Ascending aorta (tissue), 2 donors: Measurements from ENCODE around the gene CCDC134. TPM values are rescaled to one million over a fixed set of nuclear protein-coding genes. Genes with fewer than 3 reads are reported as not detected.

Experiments used
- DNase-seq, 2 donors: peaks; one replicate each; pipeline ENCODE4 v3.0.0-alpha.2; 2019; ENCODE audit warnings: low spot score in 2 of 2
- H3K27ac ChIP-seq, 2 donors: fragments of 200-600 bp; sonication (generic); one replicate each; pipeline ENCODE4 v1.5.1; 2016 to 2017; ENCODE audit warnings: mild to moderate bottlenecking in 1 of 2
- H3K27me3 ChIP-seq: fragments of 200-600 bp; sonication (generic); one replicate; pipeline ENCODE4 v1.5.1; 2017
- H3K36me3 ChIP-seq, 2 donors: fragments of 200-600 bp; sonication (generic); one replicate each; pipeline ENCODE4 v1.5.1; 2016
- H3K4me1 ChIP-seq, 2 donors: fragments of 200-600 bp; sonication (generic); one replicate each; pipeline ENCODE4 v1.5.1; 2016 to 2017; ENCODE audit warnings: mild to moderate bottlenecking in 1 of 2
- H3K4me3 ChIP-seq, 2 donors: fragments of 200-600 bp; sonication (generic); one replicate each; pipeline ENCODE4 v1.5.1; 2016 to 2017; ENCODE audit warnings: mild to moderate bottlenecking in 1 of 2
- H3K9me3 ChIP-seq, 2 donors: fragments of 200-600 bp; sonication (generic); one replicate each; pipeline ENCODE4 v1.5.1; 2016
- CTCF ChIP-seq, 3 experiments: fragments of 200-600 bp in 2 of 3; fragments of 450-650 bp in 1 of 3; sonication (generic) in 2 of 3; IDR thresholded peaks; one replicate each; pipeline ENCODE4 v1.5.1; 2016 to 2019; ENCODE audit warnings: antibody characterized with exemption in 3 of 3, mild to moderate bottlenecking in 1 of 3, moderate library complexity in 1 of 3
- intact Hi-C: fragments of 100-400 bp; cut with DNase I; formaldehyde crosslinking; loops from one replicate; pipeline ENCODE4 v1.15.1; 2023
- total RNA-seq: library from RNA; depleted of rRNA; stranded (reverse); fragments of >200 nt; gene quantifications from one replicate; pipeline ENCODE4 v1.1.0, GENCODE V29; 2016

Gene CCDC134
- total RNA-seq, 1 donor from 2014 or later = 6.4 TPM

DNA sequence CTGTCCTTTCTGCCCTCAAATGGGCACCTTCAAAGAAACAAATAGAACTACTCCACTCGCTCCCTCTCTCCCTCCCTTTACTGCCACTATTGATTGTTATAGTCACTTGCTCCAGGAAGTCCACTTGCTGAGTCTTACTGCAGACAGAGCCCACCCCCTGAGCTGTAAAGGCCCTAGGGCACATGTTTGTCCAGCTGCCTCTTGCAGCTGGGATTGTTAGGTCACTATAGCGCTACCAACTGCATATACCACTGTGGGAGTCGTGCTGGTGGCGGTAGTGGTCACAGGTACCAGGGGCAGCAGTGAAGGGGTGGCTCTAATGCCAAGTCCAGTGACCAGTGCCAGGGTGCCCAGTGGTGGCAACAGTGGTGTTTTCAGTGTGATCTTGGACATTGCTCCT lies 28.0 kb downstream of the CCDC134 start:
- no peak for TF ChIP-seq CTCF (IDR thresholded peaks at IDR 0.05)
- no peak overlapping the region for H3K4me3 ChIP-seq
- H3K9me3 ChIP-seq = no peaks in the 10 kb centered on the region
- intact Hi-C loops = no loop called here
- no peak overlapping the region for H3K27ac ChIP-seq
- H3K4me1 ChIP-seq = no peaks in the 10 kb centered on the region
- no peaks in the 10 kb centered on the region for H3K36me3 ChIP-seq
- no peak for DNase-seq
- no peaks in the 10 kb centered on the region for H3K27me3 ChIP-seq

DNA sequence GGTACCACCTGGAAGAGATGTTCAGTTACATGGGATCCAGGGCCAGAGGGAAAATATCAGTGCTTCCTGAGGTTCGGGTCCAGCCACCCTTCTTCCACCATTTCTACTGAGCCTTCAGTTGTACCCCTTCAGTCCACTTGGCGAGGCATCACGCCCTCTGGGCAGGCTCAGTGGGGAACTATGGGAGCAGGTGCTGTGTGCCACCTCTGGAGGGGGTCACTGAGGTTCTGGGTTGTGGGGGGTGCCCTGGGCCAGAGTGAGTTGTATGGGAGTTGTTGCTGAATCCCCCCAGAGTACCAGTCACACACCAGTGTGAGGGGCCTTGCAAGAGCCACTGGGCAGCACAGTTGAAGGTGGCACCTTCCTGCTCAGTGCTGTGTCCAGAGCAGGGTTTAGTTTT lies 29.7 kb downstream of the CCDC134 start:
- intact Hi-C loops = no loop called here

DNA sequence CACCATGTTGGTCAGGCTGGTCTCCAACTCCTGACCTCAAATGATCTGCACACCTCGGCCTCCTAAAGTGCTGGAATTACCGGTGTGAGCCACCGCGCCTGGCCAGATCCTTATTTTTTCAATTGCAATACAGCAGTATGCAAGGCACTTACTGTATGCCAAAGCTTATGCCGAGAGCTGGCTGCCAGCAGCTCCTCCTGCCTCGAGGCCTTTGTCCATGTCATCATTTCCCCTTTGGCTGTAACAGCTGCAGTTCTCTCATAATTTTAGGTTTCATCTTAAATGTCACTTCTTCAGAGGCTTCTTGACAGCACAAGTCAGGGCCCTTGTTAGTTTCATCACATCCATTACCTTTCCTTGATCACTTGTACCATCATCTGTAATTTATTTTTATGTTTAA lies 30.9 kb downstream of the CCDC134 start:
- no peaks in the 10 kb centered on the region for H3K9me3 ChIP-seq
- H3K36me3 ChIP-seq = peaks cover 0 to 4% of the 10 kb centered on the region in 2 donors
- peak overlapping the region in 1 of 2 donors; percentile 92 for H3K27ac ChIP-seq
- DNase-seq = no peak
- peaks cover 0 to 5% of the 10 kb centered on the region in 2 donors for H3K4me1 ChIP-seq
- no peaks in the 10 kb centered on the region for H3K27me3 ChIP-seq
- intact Hi-C loops = no loop called here
- no peak overlapping the region for H3K4me3 ChIP-seq
- TF ChIP-seq CTCF (IDR thresholded peaks at IDR 0.05) = no peak

More for the DNA sequence above, 29.7 kb downstream of the CCDC134 start:
- no peak overlapping the region for H3K4me3 ChIP-seq
- no peak for TF ChIP-seq CTCF (IDR thresholded peaks at IDR 0.05)
- peaks cover 0 to 5% of the 10 kb centered on the region in 2 donors for H3K4me1 ChIP-seq
- H3K36me3 ChIP-seq = no peaks in the 10 kb centered on the region
- H3K9me3 ChIP-seq = no peaks in the 10 kb centered on the region
- no peak for DNase-seq
- H3K27me3 ChIP-seq = no peaks in the 10 kb centered on the region
- no peak overlapping the region for H3K27ac ChIP-seq

GRCh38 chr22:41831828-41832552 lies 31.5 kb downstream of the CCDC134 start:
- intact Hi-C loops = loop anchor here (1.0 to 2.0 kb wide), 3 partner anchors 32 to 143 kb away; partner anchors contain the start of genes CCDC134, CENPM and SNU13
- no peak for DNase-seq
- peak overlapping the region; percentile 92 for H3K27ac ChIP-seq
- no peaks in the 10 kb centered on the region for H3K9me3 ChIP-seq
- peaks cover 0 to 10% of the 10 kb centered on the region in 2 donors for H3K36me3 ChIP-seq
- TF ChIP-seq CTCF (IDR thresholded peaks at IDR 0.05) = no peak
- peaks cover 0 to 5% of the 10 kb centered on the region in 2 donors for H3K4me1 ChIP-seq
- H3K27me3 ChIP-seq = no peaks in the 10 kb centered on the region
- H3K4me3 ChIP-seq = peak overlapping the region; percentile 90 to 97

DNA sequence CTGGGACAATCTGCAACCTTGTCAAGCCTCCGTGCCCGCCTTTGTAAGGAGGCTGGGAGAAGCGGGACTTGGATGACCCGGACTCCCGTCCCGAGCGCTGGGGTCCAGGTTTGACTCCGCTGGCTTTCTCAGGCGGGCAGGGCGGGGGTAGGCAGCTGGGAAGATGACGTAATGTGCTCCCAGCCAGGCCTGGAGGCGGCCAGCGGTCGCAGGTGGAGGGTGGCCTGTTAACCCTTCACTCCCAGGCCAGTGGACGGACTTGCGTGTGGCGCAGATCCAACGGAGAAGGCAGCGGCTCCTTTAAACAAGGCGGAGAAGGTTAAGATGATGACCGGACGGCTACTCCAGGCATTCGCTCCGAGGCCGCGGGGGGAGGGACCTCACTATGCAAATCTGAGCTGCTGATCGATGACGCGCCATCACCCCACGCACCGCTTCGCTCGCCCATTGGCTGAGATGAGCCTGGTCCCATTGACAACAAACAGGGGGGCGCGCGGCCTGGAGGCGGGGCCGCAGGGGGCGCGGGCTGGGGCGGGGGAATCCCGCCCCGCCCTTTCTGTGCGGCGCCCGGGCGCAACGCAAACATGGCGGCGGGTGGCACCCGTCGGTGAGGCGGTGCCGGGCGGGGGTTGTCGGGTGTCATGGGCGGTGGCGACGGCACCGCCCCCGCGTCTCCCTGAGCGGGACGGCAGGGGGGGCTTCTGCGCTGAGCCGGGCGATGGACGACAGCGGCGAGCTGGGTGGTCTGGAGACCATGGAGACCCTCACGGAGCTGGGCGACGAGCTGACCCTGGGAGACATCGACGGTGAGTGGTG lies 32.3 kb downstream of the CCDC134 start, which contains the start of gene SREBF2:
Gene SREBF2 (plus strand): TSS at position 553 of the 816 bp plus-strand sequence. CDS start 166 bp downstream, at position 719.
- no peaks in the 10 kb centered on the region for H3K9me3 ChIP-seq
- peaks cover 0 to 5% of the 10 kb centered on the region in 2 donors for H3K4me1 ChIP-seq
- H3K36me3 ChIP-seq = peaks cover 0 to 11% of the 10 kb centered on the region in 2 donors
- H3K27me3 ChIP-seq = no peaks in the 10 kb centered on the region
- TF ChIP-seq CTCF (IDR thresholded peaks at IDR 0.05) = peak in 1 of 3 experiments; percentile 8
- H3K27ac ChIP-seq = peak within 1 kb of the TSS; percentile 92
- intact Hi-C loops = loop anchor here (1.0 to 2.0 kb wide), 4 partner anchors 32 to 247 kb away; partner anchors contain the start of genes CCDC134, CENPM, SMDT1 and SNU13
- peak within 1 kb of the TSS; percentile 90 to 97 for H3K4me3 ChIP-seq
- DNase-seq = peak; percentile 99 to 100
